SK-N-SH (cell line): ENCODE results near the gene SH3RF1.

Experiments used
- CTCF ChIP-seq: fragments of 200-600 bp; sonication (generic); IDR thresholded peaks from 2 replicates; pipeline ENCODE4 v1.6.1; 2017; ENCODE audit warnings: antibody characterized with exemption, mild to moderate bottlenecking, moderate library complexity
- ELF1 ChIP-seq: IDR thresholded peaks from 2 replicates; pipeline ENCODE4 v1.4.0; 2012
- EP300 ChIP-seq, 2 experiments: IDR thresholded peaks; 2 replicates each; pipeline versions ENCODE4 v1.4.0 to v1.6.1; 2012; ENCODE audit warnings: borderline replicate concordance in 1 of 2, low read depth in 1 of 2, low read length in 1 of 2
- EZH2phosphoT487 ChIP-seq: fragments of 200-600 bp; sonication (generic); IDR thresholded peaks from 2 replicates; pipeline ENCODE4 v1.6.1; 2017; ENCODE audit warnings: low read depth, mixed run types, mild to moderate bottlenecking, antibody characterized with exemption, moderate library complexity, borderline replicate concordance
- PBX3 ChIP-seq: IDR thresholded peaks from 2 replicates; pipeline ENCODE4; 2012
- POLR2AphosphoS5 ChIP-seq: IDR thresholded peaks from 2 replicates; pipeline ENCODE4 v1.6.1; 2012; ENCODE audit warnings: low read depth, low read length
- RAD21 ChIP-seq: IDR thresholded peaks from 2 replicates; pipeline ENCODE4 v1.6.1; 2012; ENCODE audit warnings: mild to moderate bottlenecking, low read length
- REST ChIP-seq: IDR thresholded peaks from 2 replicates; pipeline ENCODE4 v1.6.1; 2012; ENCODE audit warnings: mild to moderate bottlenecking, low read depth, low read length, moderate library complexity
- RFX5 ChIP-seq: IDR thresholded peaks from 2 replicates; pipeline ENCODE4 v1.6.1; 2012; ENCODE audit warnings: mild to moderate bottlenecking, improper control_type of control experiment, low read length
- RXRA ChIP-seq: IDR thresholded peaks from 2 replicates; pipeline ENCODE4 v1.4.0; 2012; ENCODE audit warnings: low read depth, mild to moderate bottlenecking, borderline replicate concordance
- SIN3A ChIP-seq: IDR thresholded peaks from 2 replicates; pipeline ENCODE4 v1.6.1; 2012; ENCODE audit warnings: low read depth, mild to moderate bottlenecking, low read length, moderate library complexity, borderline replicate concordance
- TAF1 ChIP-seq: IDR thresholded peaks from 2 replicates; pipeline ENCODE4 v1.6.1; 2012; ENCODE audit warnings: low read depth, mild to moderate bottlenecking, low read length, moderate library complexity, borderline replicate concordance
- YY1 ChIP-seq: IDR thresholded peaks from 2 replicates; pipeline ENCODE4 v1.4.0; 2012; ENCODE audit warnings: low read depth, mild to moderate bottlenecking
- ZBTB33 ChIP-seq: IDR thresholded peaks from 2 replicates; pipeline ENCODE4 v1.4.0; 2012; ENCODE audit warnings: low read depth, borderline replicate concordance

GRCh38 chr4:169103966-169104412 is 166.8 kb downstream of the SH3RF1 start:
- TF ChIP-seq CTCF = no peak
- no peak for TF ChIP-seq RFX5
- TF ChIP-seq SIN3A = no peak
- TF ChIP-seq RXRA = no peak
- TF ChIP-seq REST = no peak
- TF ChIP-seq EZH2phosphoT487 = no peak
- TF ChIP-seq PBX3 = peak; percentile 46
- no peak for TF ChIP-seq ELF1
- no peak for TF ChIP-seq YY1
- TF ChIP-seq RAD21 = no peak
- no peak for TF ChIP-seq ZBTB33
- TF ChIP-seq POLR2AphosphoS5 = no peak
- no peak for TF ChIP-seq TAF1
- TF ChIP-seq EP300 (IDR thresholded peaks at IDR 0.05; ENCODE audit: borderline replicate concordance in 1 of 2, low read depth in 1 of 2, low read length in 1 of 2) = no peak
